ENCODE measurements around the gene FAM76B.

The FAM76B gene

DNA sequence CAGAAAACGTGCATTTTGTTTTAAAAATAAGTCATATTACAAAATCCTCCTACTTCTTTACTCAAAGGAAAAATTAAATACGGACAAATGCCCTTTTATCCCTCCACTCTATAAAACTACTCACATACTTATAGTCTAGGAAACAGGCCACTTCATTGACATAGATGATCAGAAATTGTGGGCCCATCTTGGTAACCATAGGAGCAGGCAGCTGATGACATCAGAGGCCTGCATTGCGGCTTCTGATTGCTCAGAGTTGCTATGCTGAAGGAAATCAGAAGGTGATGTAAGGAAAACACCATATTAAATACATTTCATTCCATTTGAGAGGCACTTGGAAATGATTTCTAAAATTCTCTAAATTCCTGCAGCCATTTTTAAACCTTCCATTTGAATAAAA lies 27.0 kb downstream of the FAM76B start:
- H3K36me3 ChIP-seq (ENCODE audit: insufficient read depth, low read length) = no peaks in the 10 kb centered on the region
- H3K27me3 ChIP-seq (ENCODE audit: control insufficient read depth, insufficient read depth, low read length) = peaks cover 22% of the 10 kb centered on the region
- H3K9me3 ChIP-seq (replicated peaks; ENCODE audit: low read length) = no peaks in the 10 kb centered on the region
- H3K4me2 ChIP-seq (ENCODE audit: low read length) = no peak overlapping the region
- H3K4me3 ChIP-seq (ENCODE audit: low read length) = no peak overlapping the region
- H3K9ac ChIP-seq (ENCODE audit: low read depth, low read length) = no peak overlapping the region
- H3K4me1 ChIP-seq (ENCODE audit: control insufficient read depth, insufficient read depth, low read length) = peaks cover 4% of the 10 kb centered on the region

DNA sequence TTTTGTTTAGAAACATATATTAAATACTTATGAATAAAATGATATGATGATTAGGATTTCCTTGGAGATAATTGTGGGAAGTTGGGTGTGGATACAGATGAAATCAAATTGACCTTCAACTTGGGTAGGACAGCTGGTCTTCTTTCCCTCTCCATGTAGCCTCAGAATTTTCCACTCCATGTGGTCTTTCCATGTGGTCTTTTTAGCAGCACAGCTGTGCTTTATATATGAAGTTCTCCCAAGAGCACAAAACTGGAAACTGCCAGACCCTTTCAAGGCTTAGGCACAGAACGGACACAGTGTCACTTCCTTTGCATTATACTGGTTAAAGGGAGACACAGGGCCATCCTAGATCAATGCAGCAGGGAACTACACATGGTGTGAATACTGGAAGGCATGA lies 28.6 kb downstream of the FAM76B start:
- H3K36me3 ChIP-seq (ENCODE audit: insufficient read depth, low read length) = no peaks in the 10 kb centered on the region
- no peaks in the 10 kb centered on the region for H3K4me1 ChIP-seq (ENCODE audit: control insufficient read depth, insufficient read depth, low read length)
- H3K9ac ChIP-seq (ENCODE audit: low read depth, low read length) = no peak overlapping the region
- no peaks in the 10 kb centered on the region for H3K9me3 ChIP-seq (replicated peaks; ENCODE audit: low read length)
- H3K27me3 ChIP-seq (ENCODE audit: control insufficient read depth, insufficient read depth, low read length) = peaks cover 28% of the 10 kb centered on the region
- H3K4me3 ChIP-seq (ENCODE audit: low read length) = no peak overlapping the region
- no peak overlapping the region for H3K4me2 ChIP-seq (ENCODE audit: low read length)

DNA sequence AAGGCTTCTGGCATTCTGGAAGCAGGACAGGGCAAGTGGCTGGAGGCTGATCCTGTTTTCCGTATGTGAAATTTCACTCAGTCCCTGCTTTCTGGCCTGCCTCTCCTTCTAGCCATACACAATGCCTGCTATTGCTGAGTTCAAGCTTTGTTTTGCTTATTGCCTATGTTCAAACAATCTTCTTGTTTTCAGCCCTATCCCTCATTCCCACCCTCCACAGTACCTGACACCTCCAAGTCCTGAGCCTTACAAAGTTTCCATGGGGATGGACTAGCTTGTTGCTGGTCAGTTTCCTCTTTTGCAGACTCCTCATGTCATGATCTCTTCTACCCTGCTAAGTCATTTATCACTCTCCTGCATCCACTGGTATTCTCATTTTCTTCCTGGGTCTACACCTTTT lies 38.1 kb downstream of the FAM76B start:
- Histone ChIP-seq H3K4me3 (ENCODE audit: low read length) (no peak overlapping the region), H3K36me3 (ENCODE audit: insufficient read depth, low read length) (no peaks in the 10 kb centered on the region), H3K9ac (ENCODE audit: low read depth, low read length) (no peak overlapping the region), H3K9me3 (replicated peaks; ENCODE audit: low read length) (no peaks in the 10 kb centered on the region), H3K4me2 (ENCODE audit: low read length) (no peak overlapping the region), H3K4me1 (ENCODE audit: control insufficient read depth, insufficient read depth, low read length) (no peaks in the 10 kb centered on the region), H3K27me3 (ENCODE audit: control insufficient read depth, insufficient read depth, low read length) (peaks cover 44% of the 10 kb centered on the region)

DNA sequence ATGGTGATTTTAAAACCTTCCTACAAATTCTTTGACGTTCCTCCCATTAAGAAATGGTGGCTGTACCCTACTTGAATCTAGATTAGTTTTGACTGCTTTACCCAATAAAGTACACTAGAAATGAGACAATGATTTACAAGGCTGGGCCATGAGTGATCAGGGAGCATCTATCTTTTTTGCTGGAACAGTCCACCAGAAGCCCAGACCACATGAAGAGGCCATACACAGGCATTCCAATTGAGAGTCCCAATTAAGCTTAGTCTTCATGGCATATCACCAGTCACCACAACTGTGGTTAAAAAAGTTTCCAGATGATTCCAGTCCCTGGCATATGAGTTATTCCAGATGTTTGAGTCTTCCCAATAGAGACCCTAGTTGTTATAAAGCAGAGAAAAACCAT lies 39.5 kb downstream of the FAM76B start:
- H3K4me2 ChIP-seq (ENCODE audit: low read length) = no peak overlapping the region
- no peak overlapping the region for H3K9ac ChIP-seq (ENCODE audit: low read depth, low read length)
- no peaks in the 10 kb centered on the region for H3K36me3 ChIP-seq (ENCODE audit: insufficient read depth, low read length)
- H3K9me3 ChIP-seq (replicated peaks; ENCODE audit: low read length) = no peaks in the 10 kb centered on the region
- H3K4me1 ChIP-seq (ENCODE audit: control insufficient read depth, insufficient read depth, low read length) = no peaks in the 10 kb centered on the region
- H3K27me3 ChIP-seq (ENCODE audit: control insufficient read depth, insufficient read depth, low read length) = peaks cover 41% of the 10 kb centered on the region
- no peak overlapping the region for H3K4me3 ChIP-seq (ENCODE audit: low read length)

DNA sequence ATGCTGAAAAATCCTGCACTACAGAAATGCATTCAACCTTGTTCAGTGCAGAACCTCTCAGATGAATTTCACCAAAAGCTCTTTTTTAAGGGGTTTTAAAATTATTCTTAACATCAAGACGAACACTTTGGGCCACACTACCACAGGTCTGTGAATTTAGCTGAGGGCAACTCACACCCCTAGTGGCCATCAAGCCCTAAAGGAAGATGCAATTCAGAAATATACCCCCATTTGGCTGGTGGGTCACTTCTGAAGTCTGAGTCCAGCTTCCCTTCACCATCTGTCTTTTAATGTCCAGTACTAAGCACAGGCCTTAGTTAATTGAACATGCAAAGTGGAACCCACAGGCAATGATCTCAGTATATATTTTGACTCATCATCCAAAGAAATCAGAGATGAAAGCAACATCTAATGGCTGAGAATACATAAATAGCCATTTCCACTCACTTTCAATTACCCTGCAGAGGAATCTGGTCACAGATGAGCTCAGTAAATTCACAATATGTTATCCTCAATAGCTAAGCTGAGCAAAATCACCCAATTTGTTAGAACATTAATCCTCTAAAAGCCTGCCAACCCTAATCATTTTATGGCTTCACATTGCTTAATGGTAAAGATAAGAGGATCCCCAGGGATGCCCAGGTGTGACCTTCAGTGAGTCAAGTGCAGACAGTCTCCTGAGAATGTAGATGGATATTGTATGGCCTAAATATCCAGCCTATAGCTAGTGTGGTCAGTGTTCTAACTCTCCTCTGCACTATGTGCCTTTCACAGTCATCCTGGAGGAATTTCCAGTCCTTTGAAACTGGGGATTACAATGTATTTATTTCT lies 50.3 kb downstream of the FAM76B start:
- Histone ChIP-seq H3K9me3 (replicated peaks; ENCODE audit: low read length) (no peaks in the 10 kb centered on the region), H3K27me3 (ENCODE audit: control insufficient read depth, insufficient read depth, low read length) (peaks cover 15% of the 10 kb centered on the region), H3K4me2 (ENCODE audit: low read length) (no peak overlapping the region), H3K4me3 (ENCODE audit: low read length) (no peak overlapping the region), H3K9ac (ENCODE audit: low read depth, low read length) (no peak overlapping the region), H3K4me1 (ENCODE audit: control insufficient read depth, insufficient read depth, low read length) (no peaks in the 10 kb centered on the region), H3K36me3 (ENCODE audit: insufficient read depth, low read length) (no peaks in the 10 kb centered on the region)

DNA sequence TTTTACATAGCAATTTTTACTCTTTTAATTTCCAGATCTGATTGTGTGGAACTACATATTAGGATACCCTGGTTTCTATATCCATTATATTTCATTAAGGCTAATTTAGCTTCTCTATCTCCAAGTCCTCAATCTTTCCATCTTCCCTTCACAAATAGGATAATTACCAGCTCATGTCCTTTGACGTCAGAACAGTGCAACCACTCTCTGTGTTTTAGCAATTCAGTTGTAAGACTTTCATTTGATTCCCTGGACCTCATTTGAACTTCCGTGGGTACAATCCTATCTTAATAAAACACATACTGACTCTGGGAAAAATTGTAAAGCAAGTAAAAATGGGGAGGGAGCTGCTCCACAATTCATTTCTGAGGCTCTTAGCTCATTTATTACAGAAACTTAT lies 52.8 kb downstream of the FAM76B start:
- no peaks in the 10 kb centered on the region for H3K9me3 ChIP-seq (replicated peaks; ENCODE audit: low read length)
- no peak overlapping the region for H3K4me2 ChIP-seq (ENCODE audit: low read length)
- no peaks in the 10 kb centered on the region for H3K36me3 ChIP-seq (ENCODE audit: insufficient read depth, low read length)
- no peaks in the 10 kb centered on the region for H3K4me1 ChIP-seq (ENCODE audit: control insufficient read depth, insufficient read depth, low read length)
- no peak overlapping the region for H3K4me3 ChIP-seq (ENCODE audit: low read length)
- H3K27me3 ChIP-seq (ENCODE audit: control insufficient read depth, insufficient read depth, low read length) = peaks cover 18% of the 10 kb centered on the region
- H3K9ac ChIP-seq (ENCODE audit: low read depth, low read length) = no peak overlapping the region

DNA sequence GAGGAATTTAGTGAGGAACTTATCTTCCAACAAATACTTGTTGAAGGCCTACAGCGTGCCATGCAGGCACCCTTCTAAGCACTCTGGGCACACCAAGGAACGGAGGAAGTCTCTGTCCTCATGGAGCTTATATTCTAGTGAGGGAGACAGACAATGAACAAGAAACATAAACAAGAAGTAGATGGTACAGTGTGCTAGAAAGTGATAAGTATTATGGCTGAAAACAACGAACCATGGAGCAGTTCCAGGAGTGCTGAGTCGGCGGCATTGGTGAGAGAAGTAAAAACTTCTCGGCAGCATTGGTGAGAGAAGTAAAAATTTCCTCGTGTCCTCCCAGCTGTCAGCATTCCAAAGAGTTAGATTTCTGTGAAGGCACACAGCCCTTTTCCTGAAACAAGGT lies 53.2 kb downstream of the FAM76B start:
- Histone ChIP-seq H3K36me3 (ENCODE audit: insufficient read depth, low read length) (no peaks in the 10 kb centered on the region), H3K9ac (ENCODE audit: low read depth, low read length) (no peak overlapping the region), H3K4me1 (ENCODE audit: control insufficient read depth, insufficient read depth, low read length) (no peaks in the 10 kb centered on the region), H3K9me3 (replicated peaks; ENCODE audit: low read length) (no peaks in the 10 kb centered on the region), H3K27me3 (ENCODE audit: control insufficient read depth, insufficient read depth, low read length) (peaks cover 18% of the 10 kb centered on the region), H3K4me2 (ENCODE audit: low read length) (no peak overlapping the region), H3K4me3 (ENCODE audit: low read length) (no peak overlapping the region)

DNA sequence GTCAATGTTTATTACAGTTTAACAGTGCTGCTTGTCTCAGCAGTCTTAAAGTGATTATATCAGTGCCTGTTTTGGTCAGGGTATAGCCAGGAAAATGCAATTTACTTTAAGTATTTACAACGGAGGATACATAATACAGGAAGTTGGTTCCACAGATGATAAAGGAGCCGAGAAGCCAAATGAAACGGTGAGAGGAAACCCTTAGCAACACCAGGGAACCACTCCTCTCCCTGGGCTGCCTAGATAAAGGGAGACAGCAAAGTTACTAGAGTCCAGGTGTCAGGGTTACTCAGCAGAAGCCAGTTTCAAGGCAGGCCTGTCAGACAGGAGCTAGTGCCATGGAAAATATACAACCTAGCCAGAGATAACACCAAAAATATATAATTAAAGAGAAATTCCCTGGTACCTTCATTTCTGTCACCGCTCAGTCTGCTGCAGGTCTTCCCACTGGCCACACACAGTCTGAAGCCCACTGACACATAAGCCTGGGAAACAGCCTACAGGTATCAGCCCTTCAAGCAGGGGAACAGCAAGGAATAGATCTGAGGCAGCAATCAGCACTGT lies 55.5 kb downstream of the FAM76B start:
- Histone ChIP-seq H3K4me2 (ENCODE audit: low read length) (no peak overlapping the region), H3K9ac (ENCODE audit: low read depth, low read length) (no peak overlapping the region), H3K27me3 (ENCODE audit: control insufficient read depth, insufficient read depth, low read length) (peaks cover 18% of the 10 kb centered on the region)

DNA sequence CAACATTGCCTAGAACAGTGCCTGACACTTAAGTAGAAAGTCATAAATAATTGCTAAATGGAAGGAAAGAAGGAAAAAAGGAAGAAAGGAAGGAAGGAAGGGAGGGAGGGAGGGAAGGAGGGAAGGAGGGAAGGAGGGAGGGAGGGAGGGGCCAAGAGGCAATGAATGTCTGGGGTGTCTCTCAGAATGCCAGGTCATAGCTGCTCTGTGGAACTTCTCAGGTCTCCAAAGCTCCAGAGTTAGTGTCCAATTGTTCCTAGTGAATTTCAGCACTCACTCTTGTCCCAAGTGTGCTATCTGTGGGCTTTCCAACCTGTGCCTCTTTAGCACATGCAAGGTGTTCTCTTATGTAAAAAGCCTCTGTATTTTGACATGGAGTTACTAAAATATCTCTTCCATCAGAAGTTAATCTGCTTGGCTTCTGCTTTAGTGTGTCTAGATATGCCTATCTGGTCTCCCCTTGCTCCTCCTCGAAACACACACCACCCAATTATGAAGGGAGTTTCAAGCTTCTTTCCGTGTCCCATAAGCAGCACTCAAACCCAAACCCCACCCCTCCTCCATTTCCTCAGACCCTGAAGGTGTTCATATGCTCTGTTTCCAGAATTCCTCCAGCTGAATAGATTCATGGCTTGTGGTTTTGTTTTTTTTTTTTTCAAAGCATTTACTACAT lies 56.5 kb downstream of the FAM76B start:
- H3K4me3 ChIP-seq (ENCODE audit: low read length) = no peak overlapping the region
- H3K9ac ChIP-seq (ENCODE audit: low read depth, low read length) = no peak overlapping the region
- no peaks in the 10 kb centered on the region for H3K36me3 ChIP-seq (ENCODE audit: insufficient read depth, low read length)
- H3K4me1 ChIP-seq (ENCODE audit: control insufficient read depth, insufficient read depth, low read length) = no peaks in the 10 kb centered on the region
- H3K4me2 ChIP-seq (ENCODE audit: low read length) = no peak overlapping the region
- H3K27me3 ChIP-seq (ENCODE audit: control insufficient read depth, insufficient read depth, low read length) = peaks cover 18% of the 10 kb centered on the region
- H3K9me3 ChIP-seq (replicated peaks; ENCODE audit: low read length) = no peaks in the 10 kb centered on the region

More for the DNA sequence above, 55.5 kb downstream of the FAM76B start:
- Histone ChIP-seq H3K36me3 (ENCODE audit: insufficient read depth, low read length) (no peaks in the 10 kb centered on the region), H3K4me1 (ENCODE audit: control insufficient read depth, insufficient read depth, low read length) (no peaks in the 10 kb centered on the region), H3K4me3 (ENCODE audit: low read length) (no peak overlapping the region), H3K9me3 (replicated peaks; ENCODE audit: low read length) (no peaks in the 10 kb centered on the region)

DNA sequence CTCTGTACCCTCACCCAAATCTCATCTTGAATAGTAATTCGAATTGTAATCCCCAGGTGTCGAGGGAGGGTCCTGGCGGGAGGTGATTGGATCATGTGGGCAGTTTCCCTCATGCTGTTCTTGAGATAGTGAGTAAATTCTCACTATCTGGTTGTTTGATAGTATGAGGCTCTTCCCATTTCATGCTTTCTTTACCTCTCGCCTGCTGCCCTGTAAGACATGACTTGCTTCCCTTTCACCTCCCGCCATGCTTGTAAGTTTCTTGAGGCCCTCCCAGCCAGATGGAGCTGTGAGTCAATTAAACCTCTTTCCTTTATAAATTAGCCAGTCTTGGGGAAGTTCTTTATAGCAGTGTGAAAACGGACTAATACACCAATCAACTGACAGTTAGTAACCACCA lies 60.1 kb downstream of the FAM76B start:
- no peaks in the 10 kb centered on the region for H3K4me1 ChIP-seq (ENCODE audit: control insufficient read depth, insufficient read depth, low read length)
- H3K36me3 ChIP-seq (ENCODE audit: insufficient read depth, low read length) = no peaks in the 10 kb centered on the region
- H3K9ac ChIP-seq (ENCODE audit: low read depth, low read length) = no peak overlapping the region
- H3K9me3 ChIP-seq (replicated peaks; ENCODE audit: low read length) = no peaks in the 10 kb centered on the region
- H3K4me3 ChIP-seq (ENCODE audit: low read length) = no peak overlapping the region
- no peak overlapping the region for H3K4me2 ChIP-seq (ENCODE audit: low read length)
- peaks cover 12% of the 10 kb centered on the region for H3K27me3 ChIP-seq (ENCODE audit: control insufficient read depth, insufficient read depth, low read length)

DNA sequence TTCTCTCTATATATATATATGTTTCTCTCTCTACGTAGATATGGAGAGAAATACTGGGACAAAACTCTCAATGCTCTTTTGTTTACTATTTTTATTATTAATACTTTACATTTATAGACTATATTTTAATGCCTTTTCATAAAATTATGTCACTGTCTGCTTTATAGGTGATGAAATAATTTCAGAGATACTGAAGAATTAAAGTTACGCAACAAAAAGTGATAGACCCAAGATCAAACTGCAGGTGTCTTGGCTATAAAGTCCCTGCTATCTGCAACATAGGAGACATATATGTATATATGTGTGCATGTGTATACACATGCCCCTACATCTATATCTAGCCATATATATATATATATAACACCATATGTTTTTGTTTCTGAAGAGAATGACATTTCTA lies 60.8 kb downstream of the FAM76B start:
- H3K9ac ChIP-seq (ENCODE audit: low read depth, low read length) = no peak overlapping the region
- no peak overlapping the region for H3K4me2 ChIP-seq (ENCODE audit: low read length)
- H3K36me3 ChIP-seq (ENCODE audit: insufficient read depth, low read length) = no peaks in the 10 kb centered on the region
- H3K4me1 ChIP-seq (ENCODE audit: control insufficient read depth, insufficient read depth, low read length) = no peaks in the 10 kb centered on the region
- peaks cover 7% of the 10 kb centered on the region for H3K27me3 ChIP-seq (ENCODE audit: control insufficient read depth, insufficient read depth, low read length)
- no peak overlapping the region for H3K4me3 ChIP-seq (ENCODE audit: low read length)
- H3K9me3 ChIP-seq (replicated peaks; ENCODE audit: low read length) = no peaks in the 10 kb centered on the region

Data from skeletal muscle satellite cell (primary cell).